CD14-positive monocyte (primary cell): Measurements from ENCODE around the gene CFAP97D1. TPM values are rescaled to one million over a fixed set of nuclear protein-coding genes. Genes with fewer than 3 reads are reported as not detected.

Experiments used
- DNase-seq, 3 donors: peaks; one replicate each; pipeline ENCODE4 v3.0.0-alpha.2; 2011 to 2022
- H2AFZ ChIP-seq: 2 replicates; pipeline ENCODE4 v1.6.0; 2012; ENCODE audit warnings: mild to moderate bottlenecking, low read depth, low read length, inconsistent platforms; ENCODE audit not compliant: insufficient read depth, poor library complexity, severe bottlenecking
- H3K27ac ChIP-seq, 2 donors: 1 replicate in 1 of 2; 2 replicates in 1 of 2; pipeline ENCODE4 v1.5.1; 2012 to 2013; ENCODE audit warnings: low read length in 2 of 2, control low read depth in 1 of 2, inconsistent platforms in 1 of 2, low read depth in 1 of 2, mild to moderate bottlenecking in 1 of 2
- H3K27me3 ChIP-seq, 2 donors: one replicate each; pipeline versions ENCODE4 v1.6.0 to v1.6.1; 2011 to 2013; ENCODE audit warnings: low read length in 2 of 2; ENCODE audit not compliant: control insufficient read depth in 2 of 2, insufficient read depth in 2 of 2
- H3K36me3 ChIP-seq, 2 donors: replicated peaks in 1 of 2; 1 replicate in 1 of 2; 2 replicates in 1 of 2; pipeline versions ENCODE4 v1.5.1 to v1.6.1; 2012 to 2013; ENCODE audit warnings: low read length in 2 of 2, control low read depth in 1 of 2, inconsistent platforms in 1 of 2, mild to moderate bottlenecking in 1 of 2; ENCODE audit not compliant: insufficient read depth in 2 of 2, control insufficient read depth in 1 of 2
- H3K4me1 ChIP-seq, 2 donors: 1 replicate in 1 of 2; 2 replicates in 1 of 2; pipeline versions ENCODE4 v1.5.1 to v1.6.1; 2012 to 2013; ENCODE audit warnings: low read length in 2 of 2, control low read depth in 1 of 2, inconsistent platforms in 1 of 2, mild to moderate bottlenecking in 1 of 2, moderate library complexity in 1 of 2; ENCODE audit not compliant: insufficient read depth in 2 of 2, control insufficient read depth in 1 of 2
- H3K4me2 ChIP-seq: replicated peaks from 2 replicates; pipeline ENCODE3; 2012; ENCODE audit warnings: low read length, moderate library complexity, mild to moderate bottlenecking; ENCODE audit not compliant: poor library complexity, severe bottlenecking; ENCODE audit errors: extremely low read depth
- H3K4me3 ChIP-seq, 3 experiments: fragments of 200-600 bp in 1 of 3; sonication (generic) in 1 of 3; replicated peaks in 1 of 3; 1 replicate in 2 of 3; 2 replicates in 1 of 3; pipeline ENCODE4 v1.5.1; 2011 to 2013; ENCODE audit warnings: low read length in 3 of 3, mild to moderate bottlenecking in 3 of 3, control low read depth in 2 of 3, low read depth in 2 of 3, inconsistent platforms in 1 of 3, moderate library complexity in 1 of 3
- H3K79me2 ChIP-seq: 2 replicates; pipeline ENCODE4 v1.6.0; 2012; ENCODE audit warnings: mild to moderate bottlenecking, control low read depth, inconsistent platforms, low read length, moderate library complexity; ENCODE audit not compliant: insufficient read depth
- H3K9ac ChIP-seq: 2 replicates; pipeline ENCODE4 v1.6.0; 2017; ENCODE audit warnings: low read length, mild to moderate bottlenecking; ENCODE audit not compliant: insufficient read depth, poor library complexity, severe bottlenecking
- H3K9me3 ChIP-seq, 2 donors: replicated peaks in 1 of 2; 1 replicate in 1 of 2; 2 replicates in 1 of 2; pipeline versions ENCODE4 v1.5.1 to v1.6.1; 2012 to 2013; ENCODE audit warnings: low read length in 2 of 2, control low read depth in 1 of 2; ENCODE audit not compliant: control insufficient read depth in 1 of 2, insufficient read depth in 1 of 2
- H4K20me1 ChIP-seq: 2 replicates; pipeline ENCODE4 v1.6.0; 2012; ENCODE audit warnings: mild to moderate bottlenecking, low read length, control low read depth, moderate library complexity; ENCODE audit not compliant: insufficient read depth
- H3K27ac Mint-ChIP-seq, 7 donors: one replicate each; pipeline ENCODE4 v1.8.0; 2020; ENCODE audit warnings: mild to moderate bottlenecking in 7 of 7, mixed read lengths in 7 of 7, moderate library complexity in 6 of 7, inconsistent platforms in 2 of 7
- H3K27me3 Mint-ChIP-seq, 3 donors: one replicate each; pipeline ENCODE4 v1.8.0; 2021 to 2022; ENCODE audit warnings: low read depth in 3 of 3, mild to moderate bottlenecking in 3 of 3, mixed read lengths in 3 of 3, moderate library complexity in 3 of 3, inconsistent platforms in 1 of 3
- H3K36me3 Mint-ChIP-seq, 2 donors: one replicate each; pipeline ENCODE4 v1.8.0; 2020; ENCODE audit warnings: mixed read lengths in 2 of 2, inconsistent platforms in 1 of 2, mild to moderate bottlenecking in 1 of 2
- H3K4me1 Mint-ChIP-seq: one replicate; pipeline ENCODE4 v1.8.0; 2020; ENCODE audit warnings: mild to moderate bottlenecking, mixed read lengths
- H3K4me3 Mint-ChIP-seq, 2 donors: one replicate each; pipeline ENCODE4 v1.8.0; 2020; ENCODE audit warnings: mild to moderate bottlenecking in 2 of 2, mixed read lengths in 2 of 2, moderate library complexity in 1 of 2
- H3K9me3 Mint-ChIP-seq, 7 donors: one replicate each; pipeline ENCODE4 v1.8.0; 2020 to 2022; ENCODE audit warnings: mixed read lengths in 7 of 7, mild to moderate bottlenecking in 6 of 7, moderate library complexity in 6 of 7, inconsistent platforms in 2 of 7
- WGBS: methylation state at CpG from one replicate; pipeline ENCODE4 v1.1.5; 2013; ENCODE audit warnings: missing lambda C conversion rate; ENCODE audit not compliant: insufficient coverage; 5-methylcytosine and 5-hydroxymethylcytosine counted together
- intact Hi-C, 2 donors: fragments of 100-400 bp; cut with micrococcal nuclease; formaldehyde crosslinking; loops; one replicate each; pipeline versions ENCODE4 v1.15.0 to v1.15.1; 2023
- polyA plus RNA-seq, 3 donors: library from polyadenylated mRNA; depleted of rRNA in 1 of 3; unstranded in 2 of 3; stranded (reverse) in 1 of 3; fragments of 300-500 nt in 2 of 3; fragments of >200 nt in 1 of 3; fragmentation: Illumina TruSeq in 2 of 3; gene quantifications; 1 replicate in 2 of 3; 2 replicates in 1 of 3; pipeline ENCODE4 v1.2.3, GENCODE V29; 2012 to 2021
- TF ChIP-seq, protein P1 (sequence below): fragments of 200-600 bp; IDR thresholded peaks from one replicate; pipeline ENCODE4 v1.8.0; 2022; ENCODE audit warnings: antibody characterized with exemption, mild to moderate bottlenecking

Gene CFAP97D1
- polyA plus RNA-seq, 3 donors, result 0.07 TPM; not detected in 2

GRCh38 chr17:43784628-43785101 is 4.4 kb downstream of the CFAP97D1 start:
- Mint-ChIP-seq H3K27me3 (peaks cover 0 to 7% (median 4%) of the 10 kb centered on the region in 3 donors), H3K27ac (no peak overlapping the region), H3K9me3 (no peaks in the 10 kb centered on the region), H3K4me1 (peaks cover 67% of the 10 kb centered on the region), H3K4me3 (peak overlapping the region in 1 of 2 donors; percentile 3), H3K36me3 (no peaks in the 10 kb centered on the region)
- TF ChIP-seq, protein P1, sequence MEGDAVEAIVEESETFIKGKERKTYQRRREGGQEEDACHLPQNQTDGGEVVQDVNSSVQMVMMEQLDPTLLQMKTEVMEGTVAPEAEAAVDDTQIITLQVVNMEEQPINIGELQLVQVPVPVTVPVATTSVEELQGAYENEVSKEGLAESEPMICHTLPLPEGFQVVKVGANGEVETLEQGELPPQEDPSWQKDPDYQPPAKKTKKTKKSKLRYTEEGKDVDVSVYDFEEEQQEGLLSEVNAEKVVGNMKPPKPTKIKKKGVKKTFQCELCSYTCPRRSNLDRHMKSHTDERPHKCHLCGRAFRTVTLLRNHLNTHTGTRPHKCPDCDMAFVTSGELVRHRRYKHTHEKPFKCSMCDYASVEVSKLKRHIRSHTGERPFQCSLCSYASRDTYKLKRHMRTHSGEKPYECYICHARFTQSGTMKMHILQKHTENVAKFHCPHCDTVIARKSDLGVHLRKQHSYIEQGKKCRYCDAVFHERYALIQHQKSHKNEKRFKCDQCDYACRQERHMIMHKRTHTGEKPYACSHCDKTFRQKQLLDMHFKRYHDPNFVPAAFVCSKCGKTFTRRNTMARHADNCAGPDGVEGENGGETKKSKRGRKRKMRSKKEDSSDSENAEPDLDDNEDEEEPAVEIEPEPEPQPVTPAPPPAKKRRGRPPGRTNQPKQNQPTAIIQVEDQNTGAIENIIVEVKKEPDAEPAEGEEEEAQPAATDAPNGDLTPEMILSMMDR, result no peak
- H2AFZ ChIP-seq, result no peak overlapping the region
- no peaks in the 10 kb centered on the region for H3K9me3 ChIP-seq
- H3K9ac ChIP-seq, result no peak overlapping the region
- H3K27ac ChIP-seq, result no peak overlapping the region
- peaks cover 39 to 73% of the 10 kb centered on the region in 2 donors for H3K4me1 ChIP-seq
- 94% methylated on average over 4 of the region's 5 CpGs for WGBS
- H4K20me1 ChIP-seq, result no peaks in the 10 kb centered on the region
- intact Hi-C loops, result no loop called here
- H3K27me3 ChIP-seq, result no peaks in the 10 kb centered on the region
- H3K79me2 ChIP-seq, result no peaks in the 10 kb centered on the region
- H3K4me2 ChIP-seq, result no peak overlapping the region
- no peak overlapping the region for H3K4me3 ChIP-seq
- no peak for DNase-seq
- H3K36me3 ChIP-seq, result no peaks in the 10 kb centered on the region

DNA sequence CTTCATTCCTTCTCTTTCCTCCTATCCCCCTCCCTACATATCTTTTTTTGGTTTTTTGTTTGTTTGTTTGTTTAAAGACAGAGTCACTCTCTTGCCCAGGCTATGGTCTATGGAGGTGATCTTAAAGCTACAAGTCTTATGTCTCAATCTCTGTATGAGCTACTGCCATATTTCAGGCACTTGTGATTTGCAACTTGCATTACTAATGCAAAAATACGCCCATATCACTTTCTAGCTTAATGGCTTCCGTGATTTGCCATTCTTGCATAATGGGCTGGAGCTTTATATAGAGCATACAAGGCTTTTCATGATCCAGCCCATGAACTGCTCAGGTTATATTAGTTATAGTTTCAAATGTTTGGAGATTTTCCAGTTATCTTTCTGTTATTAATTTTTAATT is 7.5 kb downstream of the CFAP97D1 start:
- Mint-ChIP-seq H3K27ac (peak overlapping the region; percentile 67 to 88 (median 70)), H3K4me3 (peak overlapping the region in 1 of 2 donors; percentile 33), H3K36me3 (no peaks in the 10 kb centered on the region), H3K4me1 (peaks cover 40% of the 10 kb centered on the region), H3K27me3 (peaks cover 0 to 6% (median 4%) of the 10 kb centered on the region in 3 donors), H3K9me3 (no peaks in the 10 kb centered on the region)
- Histone ChIP-seq H4K20me1 (no peaks in the 10 kb centered on the region), H3K27me3 (no peaks in the 10 kb centered on the region), H3K4me3 (no peak overlapping the region), H3K27ac (no peak overlapping the region), H2AFZ (no peak overlapping the region), H3K4me1 (peaks cover 22 to 46% of the 10 kb centered on the region in 2 donors), H3K36me3 (no peaks in the 10 kb centered on the region), H3K9ac (no peak overlapping the region), H3K4me2 (no peak overlapping the region), H3K79me2 (no peaks in the 10 kb centered on the region), H3K9me3 (no peaks in the 10 kb centered on the region)
- intact Hi-C loops, result no loop called here
- TF ChIP-seq, protein P1, result no peak
- no CpG with 5 or more reads among the region's 2 CpGs for WGBS
- peak; percentile 44 to 74 (median 57) for DNase-seq
